Lower leg skin (tissue), 3 donors: Measurements from ENCODE around the gene LRP5.

ENCODE experiments used
- POLR2A ChIP-seq, 2 donors: fragments of 450-650 bp; IDR thresholded peaks; one replicate each; pipeline ENCODE4 v1.6.1; 2016 to 2017; ENCODE audit warnings: antibody characterized with exemption in 2 of 2, mild to moderate bottlenecking in 1 of 2, moderate library complexity in 1 of 2
- TF ChIP-seq, protein P1 (sequence below), 3 donors: fragments of 450-650 bp; IDR thresholded peaks; one replicate each; pipeline ENCODE4 v1.5.1; 2016; ENCODE audit warnings: antibody characterized with exemption in 3 of 3, mild to moderate bottlenecking in 3 of 3, moderate library complexity in 2 of 3

DNA sequence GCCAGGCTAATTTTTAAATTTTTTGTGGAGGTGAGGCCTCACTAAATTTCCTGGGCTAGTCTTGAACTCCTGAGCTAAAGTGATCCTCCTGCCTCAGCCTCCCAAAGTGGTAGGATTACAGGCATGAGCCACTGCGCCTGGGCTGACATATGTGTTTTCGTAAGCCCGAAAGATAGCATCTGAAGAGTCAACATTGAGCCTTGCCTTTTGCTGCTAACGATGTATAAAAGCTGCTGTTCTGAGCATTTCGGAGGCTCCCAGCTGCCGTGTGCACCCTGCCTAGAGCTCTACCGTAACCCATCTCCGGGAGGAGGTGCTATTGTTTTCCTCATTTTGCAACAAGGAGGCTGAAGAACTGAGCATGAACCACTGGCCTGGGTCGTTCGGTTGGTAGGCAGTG lies 130.0 kb downstream of the LRP5 start:
- TF ChIP-seq, protein P1, sequence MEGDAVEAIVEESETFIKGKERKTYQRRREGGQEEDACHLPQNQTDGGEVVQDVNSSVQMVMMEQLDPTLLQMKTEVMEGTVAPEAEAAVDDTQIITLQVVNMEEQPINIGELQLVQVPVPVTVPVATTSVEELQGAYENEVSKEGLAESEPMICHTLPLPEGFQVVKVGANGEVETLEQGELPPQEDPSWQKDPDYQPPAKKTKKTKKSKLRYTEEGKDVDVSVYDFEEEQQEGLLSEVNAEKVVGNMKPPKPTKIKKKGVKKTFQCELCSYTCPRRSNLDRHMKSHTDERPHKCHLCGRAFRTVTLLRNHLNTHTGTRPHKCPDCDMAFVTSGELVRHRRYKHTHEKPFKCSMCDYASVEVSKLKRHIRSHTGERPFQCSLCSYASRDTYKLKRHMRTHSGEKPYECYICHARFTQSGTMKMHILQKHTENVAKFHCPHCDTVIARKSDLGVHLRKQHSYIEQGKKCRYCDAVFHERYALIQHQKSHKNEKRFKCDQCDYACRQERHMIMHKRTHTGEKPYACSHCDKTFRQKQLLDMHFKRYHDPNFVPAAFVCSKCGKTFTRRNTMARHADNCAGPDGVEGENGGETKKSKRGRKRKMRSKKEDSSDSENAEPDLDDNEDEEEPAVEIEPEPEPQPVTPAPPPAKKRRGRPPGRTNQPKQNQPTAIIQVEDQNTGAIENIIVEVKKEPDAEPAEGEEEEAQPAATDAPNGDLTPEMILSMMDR (IDR thresholded peaks at IDR 0.05): no peak
- no peak for TF ChIP-seq POLR2A (IDR thresholded peaks at IDR 0.05)
